ENCODE measurements around the gene GJC1. TPM values are rescaled to one million over a fixed set of nuclear protein-coding genes. Genes with fewer than 3 reads are reported as not detected.

Gene GJC1
- total RNA-seq, 2 experiments from 2014 or later: not detected

- ChIA-PET POLR2A (interaction anchor here (0.9 to 1.1 kb wide), 2 partner anchors 85 to 122 kb away, joined by 3 read pairs; partner anchors contain the start of gene EFTUD2), CTCF (interaction anchor here (1.4 to 2.3 kb wide), 3 partner anchors 21 to 91 kb away, joined by 3 to 13 read pairs (median 7); no protein-coding TSS in a partner anchor)
- peaks cover 35% of the 10 kb centered on the region for H3K4me1 ChIP-seq (ENCODE audit: insufficient read depth, low read length)
- Mint-ChIP-seq H3K9me3 (no peaks in the 10 kb centered on the region), H3K27ac (no peak overlapping the region), H3K4me3 (peak overlapping the region; percentile 76), H3K4me1 (ENCODE audit: low read depth) (peaks cover 17% of the 10 kb centered on the region), H3K36me3 (ENCODE audit: low read depth) (no peaks in the 10 kb centered on the region), H3K27me3 (peaks cover 9% of the 10 kb centered on the region)
- intact Hi-C loops (cut with DNase I, micrococcal nuclease): loop anchor here in 1 of 2 experiments (5.0 kb wide), 2 partner anchors 190 to 420 kb away; partner anchors contain the start of gene C1QL1
- no peak for ATAC-seq (ENCODE audit: poor library complexity)
- no peak overlapping the region for H3K4me3 ChIP-seq (ENCODE audit: low read length)
- no peaks in the 10 kb centered on the region for H3K36me3 ChIP-seq (ENCODE audit: insufficient read depth, low read length)
- TF ChIP-seq CTCF (IDR thresholded peaks at IDR 0.05): no peak
- peak in 1 of 14 experiments; percentile 39 for DNase-seq
- H3K27me3 ChIP-seq (ENCODE audit: control insufficient read depth in 1 of 2, insufficient read depth in 2 of 2, low read length in 2 of 2): peaks cover 0 to 5% of the 10 kb centered on the region in 2 experiments
- no peaks in the 10 kb centered on the region for H3K9me3 ChIP-seq (ENCODE audit: control insufficient read depth in 1 of 2, insufficient read depth in 1 of 2, low read length in 2 of 2)
- no peak overlapping the region for H3K27ac ChIP-seq (ENCODE audit: low read depth in 1 of 2, low read length in 2 of 2)
Observed at GRCh38 chr17:44777394-44778348, 52.4 kb downstream of the GJC1 start.

- Histone ChIP-seq H3K4me1 (ENCODE audit: insufficient read depth, low read length) (peaks cover 35% of the 10 kb centered on the region), H3K27ac (ENCODE audit: low read depth in 1 of 2, low read length in 2 of 2) (no peak overlapping the region), H3K36me3 (ENCODE audit: insufficient read depth, low read length) (no peaks in the 10 kb centered on the region), H3K9me3 (ENCODE audit: control insufficient read depth in 1 of 2, insufficient read depth in 1 of 2, low read length in 2 of 2) (no peaks in the 10 kb centered on the region), H3K27me3 (ENCODE audit: control insufficient read depth in 1 of 2, insufficient read depth in 2 of 2, low read length in 2 of 2) (peaks cover 0 to 6% of the 10 kb centered on the region in 2 experiments), H3K4me3 (ENCODE audit: low read length) (no peak overlapping the region)
- Mint-ChIP-seq H3K27me3 (peaks cover 9% of the 10 kb centered on the region), H3K27ac (no peak overlapping the region), H3K4me3 (peak overlapping the region; percentile 91), H3K9me3 (no peaks in the 10 kb centered on the region), H3K4me1 (ENCODE audit: low read depth) (peaks cover 17% of the 10 kb centered on the region), H3K36me3 (ENCODE audit: low read depth) (no peaks in the 10 kb centered on the region)
- intact Hi-C loops (cut with DNase I, micrococcal nuclease): loop anchor here in 1 of 2 experiments (5.0 kb wide), 2 partner anchors 190 to 420 kb away; partner anchors contain the start of gene C1QL1
- TF ChIP-seq CTCF (IDR thresholded peaks at IDR 0.05): no peak
- CTCF ChIA-PET: no interaction called here
- POLR2A ChIA-PET: interaction anchor here (0.9 kb wide), 1 partner anchor 123 kb away, joined by 3 read pairs; the partner anchor contains the start of gene EFTUD2
- ATAC-seq (ENCODE audit: poor library complexity): no peak
- DNase-seq: peak in 1 of 14 experiments; percentile 34
Observed at GRCh38 chr17:44776628-44777393, 53.3 kb downstream of the GJC1 start.

All from CD4-positive, alpha-beta T cell (primary cell).